Measurements from ENCODE around the gene PTPRK.
"Not testable (repeated sequence)": the region's sequence is repeated elsewhere in the genome, so short reads cannot be mapped to it uniquely, and the experiment has no call there.

Gene PTPRK

DNA sequence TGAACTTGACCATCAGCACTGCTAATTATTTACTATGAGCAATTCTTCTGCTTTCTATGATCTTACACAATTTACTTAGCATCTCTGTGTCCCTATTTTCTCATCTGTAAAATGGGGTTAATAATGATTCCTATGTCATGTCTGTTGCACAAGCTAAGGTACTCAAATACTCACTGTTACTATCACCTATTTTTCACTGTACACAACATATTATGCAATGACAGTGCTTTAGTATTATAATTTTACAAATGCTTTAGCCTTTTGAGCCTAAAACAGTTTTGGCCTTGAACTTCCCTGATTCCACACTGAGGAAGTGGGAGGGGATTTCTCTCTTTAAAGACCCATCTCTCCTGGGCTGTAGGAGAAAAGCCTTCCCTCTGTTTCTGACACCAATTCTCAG lies 582.7 kb downstream of the PTPRK start:
- no peak for DNase-seq (ENCODE audit: low read depth in 4 of 4, low spot score in 1 of 4)

DNA sequence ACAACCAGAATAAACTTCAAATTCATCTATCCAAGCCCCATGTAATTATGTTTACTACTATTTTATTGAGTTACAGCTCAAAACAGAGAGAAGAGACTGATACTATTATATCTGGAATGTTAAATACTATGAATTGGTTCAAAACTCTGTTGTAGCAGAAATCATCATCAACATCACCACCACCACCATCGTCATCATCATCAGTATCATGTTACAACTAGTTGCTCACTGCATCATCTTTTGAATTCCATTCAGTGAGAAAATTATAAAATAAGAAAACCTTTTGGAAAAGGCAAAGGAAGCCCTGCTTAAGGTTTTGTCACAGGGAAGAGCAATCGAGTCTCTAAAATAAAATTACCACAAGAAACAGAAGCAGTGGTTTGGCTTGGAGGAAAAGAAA lies 583.3 kb downstream of the PTPRK start:
- no peak for DNase-seq (ENCODE audit: low read depth in 4 of 4, low spot score in 1 of 4)

DNA sequence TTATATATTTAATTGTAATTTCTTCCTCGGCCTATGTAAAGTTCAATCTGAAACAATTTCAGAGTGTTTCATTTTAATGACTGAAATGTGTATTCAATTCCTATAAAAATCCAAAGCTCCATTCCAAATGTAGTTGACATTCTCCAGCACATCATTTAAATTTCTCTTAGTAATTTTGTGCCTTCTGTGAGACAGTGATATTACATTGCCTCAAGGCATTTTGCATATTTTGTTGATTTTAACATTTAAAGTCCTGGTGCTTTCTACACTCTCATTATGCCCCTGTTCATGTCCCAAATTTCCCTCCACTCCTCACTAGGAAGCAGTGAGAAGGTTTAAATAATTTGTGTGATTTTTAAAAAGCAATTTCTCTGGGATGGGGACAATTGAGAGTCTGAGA lies 585.4 kb downstream of the PTPRK start:
- DNase-seq (ENCODE audit: low read depth in 4 of 4, low spot score in 1 of 4): no peak

DNA sequence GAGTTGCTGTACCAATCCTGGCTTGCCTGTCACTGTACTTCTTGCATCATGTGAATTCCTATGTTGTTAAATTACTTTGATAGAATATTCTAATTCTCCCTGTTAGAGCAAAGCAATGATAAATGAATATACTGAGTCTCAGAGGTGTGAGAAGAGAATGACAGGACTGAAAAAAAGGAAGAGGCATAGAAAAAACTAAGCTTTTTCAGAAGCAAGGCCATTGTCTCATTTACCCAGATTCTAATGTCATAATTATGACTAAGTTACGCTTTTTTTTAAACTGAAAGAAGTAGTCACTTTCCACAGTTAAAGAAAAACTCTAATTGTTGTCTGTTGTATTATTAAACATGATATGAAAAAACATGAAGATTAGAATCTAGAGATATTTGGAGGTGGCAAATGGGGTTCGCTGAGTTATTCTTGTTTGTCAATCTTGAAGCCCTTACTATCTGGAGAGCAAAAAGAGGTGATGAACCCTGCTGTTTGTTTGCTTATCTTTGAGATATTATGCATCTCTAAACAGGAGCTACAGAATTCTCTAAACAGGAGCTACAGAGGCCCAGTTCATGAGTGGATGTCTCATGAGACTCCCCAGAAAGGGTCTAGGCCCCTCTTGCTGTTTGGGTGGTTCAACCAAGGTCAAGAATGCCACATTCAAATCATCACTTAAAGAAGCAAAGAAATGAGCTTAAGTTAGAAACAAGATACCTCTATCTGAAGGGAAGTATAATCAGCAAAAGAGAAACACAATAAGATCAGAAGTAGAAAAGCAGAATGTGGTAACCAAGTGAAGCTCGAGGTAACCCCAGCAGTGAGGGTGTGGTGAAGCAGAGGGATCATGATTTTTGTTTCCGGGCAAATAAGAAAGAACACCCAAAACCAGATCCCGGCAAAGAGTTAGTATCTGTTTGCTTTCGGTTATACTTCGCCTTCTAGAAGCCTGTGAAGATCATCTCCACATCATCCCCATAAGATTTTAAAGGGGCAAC lies 586.3 kb downstream of the PTPRK start:
- no peak for DNase-seq (ENCODE audit: low read depth in 4 of 4, low spot score in 1 of 4)

DNA sequence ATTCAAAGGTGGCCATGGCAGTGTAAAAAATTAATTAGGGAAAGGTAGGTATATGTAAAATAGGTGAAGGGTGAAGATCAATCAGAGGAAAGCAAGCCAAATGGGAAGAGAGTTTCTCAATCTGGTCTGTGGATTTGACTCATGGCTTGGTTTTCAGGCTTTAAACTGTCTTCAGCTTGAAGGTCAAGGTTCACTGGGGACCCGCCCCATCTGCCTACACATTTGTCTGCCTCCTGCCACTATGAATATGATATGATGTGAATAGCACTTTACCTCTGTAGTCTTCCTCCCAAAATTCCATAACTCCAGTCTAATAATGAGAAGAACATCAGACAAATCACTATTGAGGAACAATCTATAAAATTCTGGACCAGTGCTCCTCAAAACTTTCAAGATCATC lies 587.3 kb downstream of the PTPRK start:
- DNase-seq (ENCODE audit: low read depth in 4 of 4, low spot score in 1 of 4): no peak

DNA sequence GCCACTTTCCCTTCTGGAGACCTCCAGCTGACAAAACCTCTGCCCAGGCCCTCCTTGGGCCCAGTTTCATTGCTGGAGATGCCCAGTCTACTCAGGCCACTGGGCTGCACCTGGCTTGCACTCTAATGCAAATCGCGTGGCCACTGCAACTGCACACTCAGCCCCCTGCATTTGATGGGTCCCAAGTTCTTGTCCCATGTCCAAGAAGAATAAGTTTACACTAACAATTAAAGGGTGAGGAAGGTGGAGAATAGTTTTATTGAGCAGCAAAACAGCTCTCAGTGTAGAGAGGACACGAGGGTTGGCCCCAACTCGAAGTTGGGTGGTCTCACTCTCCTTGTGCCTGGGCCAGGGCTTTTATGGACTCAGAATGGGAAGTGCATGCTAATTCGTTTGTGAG lies 587.7 kb downstream of the PTPRK start:
- no peak for DNase-seq (ENCODE audit: low read depth in 4 of 4, low spot score in 1 of 4)

DNA sequence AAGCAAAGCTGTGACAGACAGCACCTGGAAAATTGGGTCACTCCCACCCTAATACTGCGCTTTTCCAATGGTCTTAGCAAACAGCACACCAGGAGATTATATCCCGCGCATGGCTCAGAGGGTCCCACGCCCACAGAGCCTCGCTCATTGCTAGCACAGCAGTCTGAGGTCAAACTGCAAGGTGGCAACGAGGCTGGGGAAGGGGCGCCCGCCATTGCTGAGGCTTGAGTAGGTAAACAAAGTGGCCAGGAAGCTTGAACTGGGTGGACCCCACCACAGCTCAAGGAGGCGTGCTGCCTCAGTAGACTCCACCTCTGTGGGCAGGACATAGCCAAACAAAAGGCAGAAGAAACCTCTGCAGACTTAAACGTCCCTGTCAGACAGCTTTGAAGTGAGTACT lies 594.0 kb downstream of the PTPRK start:
- DNase-seq (ENCODE audit: low read depth in 4 of 4, low spot score in 1 of 4): not testable (repeated sequence)

DNA sequence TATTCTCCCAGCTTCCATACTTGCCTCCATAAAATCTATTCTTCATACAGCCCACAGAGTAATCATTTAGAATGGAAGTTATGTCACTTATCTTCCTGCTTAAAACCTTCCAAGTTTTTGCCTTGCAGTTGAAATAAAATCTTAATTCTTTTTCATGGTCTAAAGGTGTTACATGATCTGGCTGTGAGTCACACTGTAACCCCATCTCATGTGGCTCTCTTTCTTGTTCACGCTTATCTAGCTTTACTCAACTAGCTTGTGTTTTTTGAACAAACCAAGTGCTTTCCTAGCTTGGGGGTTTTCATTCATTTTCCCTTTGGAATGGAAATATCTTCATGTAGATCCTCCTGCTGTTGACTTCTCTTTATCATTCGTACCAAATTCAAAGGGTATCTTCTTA lies 596.0 kb downstream of the PTPRK start:
- no peak for DNase-seq (ENCODE audit: low read depth in 4 of 4, low spot score in 1 of 4)

DNA sequence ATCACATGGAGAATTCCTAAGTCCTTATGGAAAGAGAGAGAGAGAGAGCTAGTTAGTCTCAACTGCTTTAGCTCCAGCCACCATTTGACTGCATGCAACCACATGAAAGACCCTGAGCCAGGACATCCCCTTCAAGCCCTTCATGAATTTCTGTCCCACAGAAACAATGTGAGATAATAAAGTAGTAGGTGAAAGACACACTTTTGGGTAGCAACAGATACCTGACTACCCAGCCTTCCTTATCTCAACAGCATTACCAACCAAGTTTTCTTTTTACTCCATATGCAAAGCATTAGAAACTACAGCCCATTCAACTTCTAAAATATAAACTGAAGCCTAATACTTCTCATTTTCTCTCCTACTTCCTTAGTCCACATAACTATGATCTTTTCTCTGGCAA lies 596.4 kb downstream of the PTPRK start:
- DNase-seq (ENCODE audit: low read depth in 4 of 4, low spot score in 1 of 4): no peak

DNA sequence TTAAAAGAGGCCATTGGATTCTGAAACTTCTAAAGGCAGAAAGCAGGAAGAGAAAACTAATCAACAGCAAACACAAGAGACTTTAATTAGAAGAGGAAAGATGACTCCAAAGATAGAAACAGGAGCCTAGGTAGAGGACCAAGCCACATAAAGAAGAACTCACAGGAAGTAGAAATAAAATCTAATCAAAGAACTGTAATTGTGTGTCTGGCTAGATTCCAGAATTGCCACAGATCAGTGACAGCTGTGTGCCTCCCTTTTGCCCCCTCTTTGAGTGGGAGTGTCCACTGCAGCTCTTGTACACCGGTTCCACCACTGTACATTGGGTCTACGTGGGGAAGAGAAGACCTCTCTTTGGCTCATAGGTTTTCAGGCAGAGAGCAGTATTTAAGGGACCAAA lies 597.3 kb downstream of the PTPRK start:
- no peak for DNase-seq (ENCODE audit: low read depth in 4 of 4, low spot score in 1 of 4)

DNA sequence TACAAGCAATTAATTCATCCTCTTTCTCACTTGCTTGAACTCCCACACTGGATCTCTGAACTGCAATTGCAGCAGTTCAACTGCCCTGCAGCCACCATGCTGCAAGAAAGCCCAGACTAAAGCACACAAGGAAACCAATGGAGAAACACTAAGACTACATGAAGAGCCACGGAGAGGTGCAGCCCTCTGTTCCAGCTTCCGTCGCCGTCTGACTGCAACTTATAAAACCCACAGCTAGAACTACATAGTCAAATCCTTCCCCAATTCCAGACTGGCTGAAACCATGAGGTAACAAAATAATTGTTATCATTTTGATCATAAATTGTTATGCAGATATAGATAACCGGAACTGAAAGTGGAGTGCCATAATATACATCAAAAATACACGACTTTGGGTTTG lies 598.4 kb downstream of the PTPRK start:
- DNase-seq (ENCODE audit: low read depth in 4 of 4, low spot score in 1 of 4): no peak

DNA sequence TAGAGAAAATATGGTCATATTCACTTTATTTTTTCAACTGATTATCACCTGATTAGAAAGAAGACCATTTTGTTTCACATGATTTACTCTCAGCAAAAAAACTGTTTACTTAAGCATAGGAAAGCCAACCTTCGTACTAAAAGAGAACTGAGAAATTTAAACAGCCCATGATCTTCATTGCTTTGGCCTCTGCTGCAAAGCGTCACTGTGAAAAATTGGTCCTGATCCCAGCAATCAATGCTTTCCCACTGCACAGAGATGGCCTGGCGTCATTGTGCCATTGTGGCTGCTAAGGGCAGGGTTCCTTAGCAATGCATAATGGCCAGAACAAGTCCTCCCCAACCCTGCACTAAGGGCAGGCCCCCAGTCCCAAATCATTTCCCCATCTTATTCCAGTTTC lies 599.6 kb downstream of the PTPRK start:
- DNase-seq (ENCODE audit: low read depth in 4 of 4, low spot score in 1 of 4): no peak
